ENCODE data around the gene ARRB2.
A peak's percentile ranks its signal among the peaks of the same experiment; 100 is the strongest.

ARRB2 gene

GRCh38 chr17:4728124-4728523 lies 17.7 kb downstream of the ARRB2 start:
- no peak overlapping the region for H3K4me3 ChIP-seq (ENCODE audit: low read depth, low read length)
- TF ChIP-seq, protein P1, sequence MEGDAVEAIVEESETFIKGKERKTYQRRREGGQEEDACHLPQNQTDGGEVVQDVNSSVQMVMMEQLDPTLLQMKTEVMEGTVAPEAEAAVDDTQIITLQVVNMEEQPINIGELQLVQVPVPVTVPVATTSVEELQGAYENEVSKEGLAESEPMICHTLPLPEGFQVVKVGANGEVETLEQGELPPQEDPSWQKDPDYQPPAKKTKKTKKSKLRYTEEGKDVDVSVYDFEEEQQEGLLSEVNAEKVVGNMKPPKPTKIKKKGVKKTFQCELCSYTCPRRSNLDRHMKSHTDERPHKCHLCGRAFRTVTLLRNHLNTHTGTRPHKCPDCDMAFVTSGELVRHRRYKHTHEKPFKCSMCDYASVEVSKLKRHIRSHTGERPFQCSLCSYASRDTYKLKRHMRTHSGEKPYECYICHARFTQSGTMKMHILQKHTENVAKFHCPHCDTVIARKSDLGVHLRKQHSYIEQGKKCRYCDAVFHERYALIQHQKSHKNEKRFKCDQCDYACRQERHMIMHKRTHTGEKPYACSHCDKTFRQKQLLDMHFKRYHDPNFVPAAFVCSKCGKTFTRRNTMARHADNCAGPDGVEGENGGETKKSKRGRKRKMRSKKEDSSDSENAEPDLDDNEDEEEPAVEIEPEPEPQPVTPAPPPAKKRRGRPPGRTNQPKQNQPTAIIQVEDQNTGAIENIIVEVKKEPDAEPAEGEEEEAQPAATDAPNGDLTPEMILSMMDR (IDR thresholded peaks at IDR 0.05; ENCODE audit: low read depth, low read length), result no peak

DNA sequence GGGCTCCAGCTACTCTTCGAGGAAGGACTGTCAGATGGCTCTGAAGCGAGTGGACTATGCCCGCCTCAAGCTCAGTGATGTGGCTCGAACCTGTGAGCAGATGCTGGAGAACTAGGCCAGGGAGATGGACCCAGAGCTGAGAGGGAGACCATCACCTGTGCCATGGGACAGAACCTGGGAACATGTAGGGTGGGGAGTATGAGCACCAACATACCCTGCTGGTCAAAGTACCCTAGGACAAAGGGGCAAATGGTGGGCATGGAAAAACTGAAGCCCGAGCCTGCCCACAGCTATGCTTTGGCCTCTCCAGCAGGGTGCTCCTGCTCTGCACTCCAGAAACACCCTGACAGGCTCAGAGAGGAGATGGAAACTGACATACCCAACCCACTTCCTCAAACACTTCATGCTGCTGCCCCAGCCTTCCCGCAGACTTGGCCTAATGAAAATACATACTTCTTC lies 22.7 kb downstream of the ARRB2 start:
- H3K4me3 ChIP-seq (ENCODE audit: low read depth, low read length), result no peak overlapping the region
- TF ChIP-seq, protein P1 (IDR thresholded peaks at IDR 0.05; ENCODE audit: low read depth, low read length), result no peak

DNA sequence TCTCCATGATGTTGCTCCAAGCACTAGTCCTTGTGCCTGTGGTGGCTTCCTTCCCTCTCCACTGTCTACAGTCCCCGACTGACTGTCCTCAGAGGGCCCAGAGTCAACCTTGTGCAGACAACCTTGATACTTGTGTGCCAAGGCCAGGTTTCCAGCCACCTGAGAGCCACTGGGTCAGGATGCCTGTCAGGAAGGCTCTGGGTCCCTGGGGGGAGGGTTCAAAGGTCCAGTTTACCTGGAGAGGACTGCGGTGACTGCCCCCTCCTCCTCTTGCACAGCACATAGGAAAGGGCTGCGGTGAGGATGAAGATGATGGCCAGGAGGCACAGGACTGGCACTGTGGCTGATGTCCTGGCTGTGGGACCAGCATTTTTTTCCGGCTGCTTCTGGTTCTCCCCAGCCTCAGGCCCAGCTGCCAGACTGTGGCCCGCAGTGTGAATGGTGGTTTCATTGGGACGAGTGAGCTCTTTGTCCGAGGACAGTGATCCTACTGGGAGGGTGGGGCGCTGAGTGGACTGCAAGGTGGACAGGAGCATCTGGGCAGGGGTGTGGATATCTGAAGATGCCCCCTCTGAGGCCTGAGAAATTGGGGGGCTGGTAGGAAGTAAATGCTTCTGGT lies 24.5 kb downstream of the ARRB2 start:
- TF ChIP-seq, protein P1 (IDR thresholded peaks at IDR 0.05; ENCODE audit: low read depth, low read length), result no peak
- H3K4me3 ChIP-seq (ENCODE audit: low read depth, low read length), result no peak overlapping the region

- TF ChIP-seq, protein P1 (IDR thresholded peaks at IDR 0.05; ENCODE audit: low read depth, low read length), result no peak
- no peak overlapping the region for H3K4me3 ChIP-seq (ENCODE audit: low read depth, low read length)
Measured at GRCh38 chr17:4735876-4736651, 25.6 kb downstream of the ARRB2 start.

GRCh38 chr17:4738136-4739121 lies 28.0 kb downstream of the ARRB2 start:
- peak overlapping the region; percentile 71 for H3K4me3 ChIP-seq (ENCODE audit: low read depth, low read length)
- TF ChIP-seq, protein P1 (IDR thresholded peaks at IDR 0.05; ENCODE audit: low read depth, low read length), result no peak

GRCh38 chr17:4739122-4740024 lies 28.9 kb downstream of the ARRB2 start, which contains the start of the genes CXCL16 and ZMYND15:
Gene CXCL16 (minus strand): TSS chr17:4739928. CDS start chr17:4739339, 589 bp downstream.
Gene ZMYND15 (plus strand): TSS chr17:4739833. CDS start chr17:4740549, 716 bp downstream.
- H3K4me3 ChIP-seq (ENCODE audit: low read depth, low read length), result peak within 1 kb of the TSS; percentile 71
- TF ChIP-seq, protein P1 (IDR thresholded peaks at IDR 0.05; ENCODE audit: low read depth, low read length), result no peak
